Activated CD4-positive, CD25-positive, alpha-beta regulatory T cell treated with anti-CD3 and anti-CD28 coated beads, Interleukin-2, amount 50 U/mL, for 16 hours (primary cell): ENCODE measurements around the gene IL1RAP.

Experiments used
- DNase-seq: peaks from one replicate; pipeline ENCODE4 v3.0.0-alpha.2; 2020; ENCODE audit warnings: low read depth, low spot score

Gene IL1RAP

DNA sequence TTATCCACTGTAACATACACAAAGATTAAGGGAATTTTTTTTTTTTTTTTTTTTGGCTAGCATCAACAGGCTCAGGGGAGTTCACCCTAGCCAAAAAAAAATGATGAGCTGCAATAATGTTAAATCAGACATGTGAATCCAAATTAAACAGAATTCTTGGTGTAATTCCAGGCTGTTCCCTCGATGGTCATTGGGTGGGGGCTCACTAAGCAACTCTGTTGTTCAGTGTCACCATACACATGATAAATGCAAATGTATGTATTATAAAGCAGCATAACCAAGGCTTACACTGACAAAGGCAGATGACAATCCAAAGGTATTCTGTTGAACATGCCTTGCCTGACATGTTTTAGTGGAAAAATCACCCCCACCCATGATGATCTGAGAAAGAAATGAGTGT lies 29.0 kb downstream of the IL1RAP start:
- DNase-seq: no peak

DNA sequence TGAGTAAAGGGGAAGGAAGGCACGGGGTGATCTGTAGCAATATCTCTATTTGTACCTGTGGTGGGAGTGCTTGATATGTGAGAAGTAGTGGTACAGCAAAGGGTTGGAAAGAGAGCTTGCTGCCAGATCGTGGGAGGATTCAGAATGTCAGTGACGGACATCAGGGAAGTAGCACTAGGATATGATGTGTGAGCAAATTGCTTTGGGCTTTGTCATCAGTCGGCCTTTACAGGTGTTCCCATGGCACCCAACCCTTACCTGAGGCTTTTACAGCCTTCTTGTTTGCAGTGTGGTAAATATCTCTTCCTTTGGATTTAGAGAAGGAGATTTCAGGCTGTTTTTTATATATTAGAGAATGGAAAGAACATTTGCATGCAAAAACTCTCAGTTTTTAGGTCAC lies 29.8 kb downstream of the IL1RAP start:
- no peak for DNase-seq

DNA sequence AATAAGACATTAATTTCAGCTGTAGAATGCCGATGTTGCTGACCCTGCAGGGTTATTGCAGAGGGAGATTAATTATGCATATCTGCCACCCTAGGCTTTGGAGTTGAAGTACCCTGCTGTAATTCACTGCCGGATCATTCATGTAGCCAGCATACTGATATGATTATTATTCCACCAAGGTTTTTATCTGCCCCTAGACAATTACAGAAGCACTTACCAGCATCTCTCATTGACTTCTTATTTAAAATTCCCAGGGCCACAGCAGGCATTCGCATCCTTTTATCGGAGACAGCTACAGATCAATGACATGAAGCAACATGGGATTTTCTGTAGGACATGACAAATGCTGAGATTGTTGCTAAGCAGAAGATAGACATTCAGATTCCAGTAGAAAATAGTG lies 31.3 kb downstream of the IL1RAP start:
- no peak for DNase-seq

DNA sequence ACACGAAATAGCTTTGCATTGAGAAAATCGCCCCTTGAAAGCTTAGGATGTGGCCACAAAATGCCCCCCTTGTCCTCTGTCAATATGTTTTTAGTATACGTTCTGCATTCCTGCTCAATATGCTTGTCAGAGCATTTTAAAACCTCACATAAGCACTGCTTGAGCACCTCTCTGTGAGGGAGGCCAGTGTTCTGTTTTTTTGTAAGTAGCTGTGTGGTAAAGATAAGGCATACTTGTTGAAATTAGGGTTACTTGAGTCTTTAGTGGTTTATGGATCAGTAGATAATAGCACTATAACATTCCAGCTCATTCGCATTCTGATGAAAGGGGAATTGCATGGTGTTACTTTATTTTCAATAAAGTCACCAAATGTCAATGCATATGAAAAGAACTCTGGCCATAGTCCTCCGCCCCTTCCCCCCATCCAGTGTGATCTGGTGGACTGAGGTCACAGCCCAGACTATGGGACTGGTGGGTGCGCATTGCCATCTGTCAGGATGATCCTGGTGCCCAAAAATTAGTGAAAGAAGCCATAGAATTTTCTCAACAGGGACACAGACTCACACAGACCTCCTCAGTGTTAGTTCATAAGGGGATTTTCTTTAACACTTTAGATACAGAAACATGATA lies 33.1 kb downstream of the IL1RAP start:
- DNase-seq: no peak

DNA sequence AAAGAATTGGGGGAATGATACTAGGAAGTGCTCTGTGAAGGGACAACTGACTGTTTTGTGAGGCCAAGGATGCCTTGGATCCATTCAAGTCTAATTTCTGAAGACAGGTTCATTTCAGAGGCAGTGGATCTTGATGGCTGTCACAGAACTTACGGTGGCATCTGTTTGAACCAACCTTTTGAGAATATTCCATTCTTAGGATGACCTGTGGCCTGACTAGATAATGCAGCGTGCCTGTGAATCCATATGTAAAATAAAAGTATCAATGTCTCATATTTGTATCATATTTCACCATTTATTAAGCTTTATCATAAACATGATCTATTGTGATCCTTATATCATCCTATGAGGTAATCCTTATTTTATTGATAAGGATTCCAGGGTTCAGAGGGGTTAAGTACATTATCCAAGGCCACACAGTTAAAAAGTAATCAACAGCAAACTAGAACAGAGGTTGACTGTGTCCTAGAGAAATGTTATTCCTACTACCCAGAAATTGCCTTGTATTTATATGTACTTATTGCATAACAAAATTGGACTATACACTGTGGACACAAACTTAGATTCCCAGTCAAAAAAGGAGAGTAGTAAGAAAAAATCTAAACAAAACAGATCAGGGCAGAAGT lies 34.3 kb downstream of the IL1RAP start:
- DNase-seq: no peak

DNA sequence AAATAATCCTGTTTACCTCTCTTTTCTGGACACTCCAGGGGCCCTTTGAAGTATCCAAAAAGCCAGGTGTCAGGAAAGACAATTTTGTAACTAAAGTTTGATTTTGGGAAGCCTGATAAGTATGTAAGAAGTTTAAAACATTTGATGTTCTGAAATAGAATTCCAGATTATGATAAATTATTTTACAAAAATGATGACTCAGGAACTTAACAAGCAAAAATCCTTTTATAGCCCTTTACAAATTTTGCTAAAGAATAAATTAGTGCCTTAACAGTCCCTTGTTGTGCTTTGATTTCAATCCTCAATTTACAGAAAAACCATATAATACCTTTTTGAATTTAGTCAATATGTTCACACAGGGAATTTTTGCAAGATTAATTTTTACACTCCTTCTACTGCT lies 38.1 kb downstream of the IL1RAP start:
- DNase-seq: no peak

DNA sequence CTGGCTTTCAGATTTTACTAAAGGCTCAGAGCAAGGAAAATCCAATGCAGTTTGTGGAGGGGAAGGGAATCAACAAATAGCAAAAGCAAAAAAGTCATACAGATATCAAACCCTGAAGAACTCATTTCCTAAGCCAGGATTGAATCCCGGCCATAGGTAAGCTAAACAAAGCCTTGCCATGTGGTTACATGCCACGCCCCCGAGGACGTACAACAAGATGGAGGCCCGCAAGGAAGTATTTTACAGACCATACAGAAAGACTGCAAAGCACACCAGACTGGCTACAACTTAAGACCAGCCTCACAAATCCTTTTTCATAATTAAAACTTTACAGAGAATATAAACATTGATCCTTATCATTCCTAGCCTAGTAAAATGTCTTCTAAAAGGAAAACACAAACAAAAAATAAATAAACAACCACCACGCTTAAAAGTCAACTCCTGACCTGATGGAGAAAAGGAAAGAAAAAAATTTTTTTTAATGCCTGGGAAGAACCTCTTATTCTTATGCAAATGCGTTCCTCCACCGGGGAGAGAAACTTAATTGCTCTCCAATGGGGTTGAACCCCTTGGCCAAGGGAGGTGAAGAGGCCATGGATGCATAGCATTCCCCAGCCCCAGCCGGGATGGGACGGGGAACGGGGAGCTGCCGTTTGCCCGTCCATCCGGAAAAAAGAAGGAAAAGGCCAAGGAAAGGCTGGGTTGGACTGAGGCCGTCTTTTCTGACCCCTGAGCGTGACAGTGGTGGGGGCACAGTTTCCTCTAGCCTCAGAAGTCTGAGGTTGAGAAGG lies 39.3 kb downstream of the IL1RAP start:
- no peak for DNase-seq

DNA sequence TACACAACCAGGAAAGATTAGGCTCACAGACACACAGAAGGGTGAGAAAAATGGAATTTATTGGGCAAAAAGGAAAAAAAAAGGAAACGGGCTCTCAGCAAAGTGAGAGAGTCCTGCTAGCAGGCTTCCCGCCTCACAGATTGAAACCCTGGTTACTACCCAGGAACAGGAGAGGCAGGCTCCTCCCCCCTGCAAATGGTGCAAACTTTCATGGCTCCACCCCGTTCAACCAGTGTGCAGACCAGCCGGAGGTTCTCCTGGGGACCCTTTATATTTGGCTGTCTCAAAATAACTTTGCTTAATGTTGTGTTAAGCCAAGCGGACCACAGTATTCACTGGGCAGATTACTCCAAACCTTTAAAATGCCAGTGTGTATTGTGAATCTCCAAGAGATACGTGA lies 40.3 kb downstream of the IL1RAP start:
- no peak for DNase-seq

DNA sequence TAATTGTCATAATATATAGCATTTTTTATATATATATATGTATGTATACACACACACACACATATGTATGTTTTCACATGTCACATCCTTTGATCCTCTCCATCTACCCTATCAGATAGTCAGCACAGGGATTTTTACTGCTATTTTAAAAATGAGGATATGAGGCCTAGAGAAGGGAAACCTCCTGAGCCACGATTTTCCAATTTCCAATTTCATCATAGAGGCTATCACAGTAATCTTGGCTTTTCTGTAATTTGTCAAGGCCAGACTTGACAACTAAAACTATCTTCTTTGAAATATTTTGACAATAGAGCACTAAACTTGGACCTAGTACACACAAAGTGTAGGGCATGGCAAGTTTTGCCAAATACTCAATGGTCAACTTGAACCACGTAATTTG lies 42.5 kb downstream of the IL1RAP start:
- DNase-seq: no peak

DNA sequence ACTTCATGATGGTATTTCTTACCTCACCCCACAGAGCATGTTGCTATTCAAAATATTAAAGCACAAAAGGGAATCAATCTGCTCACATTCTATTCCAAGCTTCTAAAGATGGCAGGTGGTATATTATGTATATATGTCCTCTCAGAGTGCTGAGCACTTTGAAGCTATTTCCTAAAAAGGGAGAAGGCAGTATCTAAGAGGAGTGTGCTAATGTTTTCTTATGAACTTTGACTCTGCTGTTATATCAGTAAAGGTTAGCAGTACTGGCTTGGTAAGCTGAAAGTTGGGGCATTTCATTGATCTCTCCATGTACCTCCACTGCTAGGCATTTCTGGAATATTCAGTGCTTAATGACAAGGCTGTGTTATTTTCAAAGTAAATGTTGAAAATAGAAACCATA lies 43.4 kb downstream of the IL1RAP start:
- no peak for DNase-seq

DNA sequence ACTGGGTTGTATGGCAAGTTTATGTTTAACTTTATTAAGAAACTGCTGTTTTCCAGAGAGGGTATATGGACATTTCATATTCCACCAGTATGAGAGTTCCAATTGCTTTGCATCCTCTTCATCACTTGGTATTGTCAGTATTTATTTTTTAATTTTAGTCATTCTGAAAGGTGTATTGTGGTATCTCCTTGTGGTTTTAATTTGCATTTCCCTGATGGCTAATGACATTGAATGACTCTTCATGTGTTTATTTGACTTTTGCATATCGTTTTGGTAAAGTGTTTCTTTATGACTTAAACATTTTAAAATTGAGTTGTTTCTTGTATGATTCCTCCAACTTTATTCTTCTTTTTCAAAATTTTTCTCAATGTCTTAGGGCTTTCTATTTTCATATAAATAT lies 44.4 kb downstream of the IL1RAP start:
- DNase-seq: no peak

DNA sequence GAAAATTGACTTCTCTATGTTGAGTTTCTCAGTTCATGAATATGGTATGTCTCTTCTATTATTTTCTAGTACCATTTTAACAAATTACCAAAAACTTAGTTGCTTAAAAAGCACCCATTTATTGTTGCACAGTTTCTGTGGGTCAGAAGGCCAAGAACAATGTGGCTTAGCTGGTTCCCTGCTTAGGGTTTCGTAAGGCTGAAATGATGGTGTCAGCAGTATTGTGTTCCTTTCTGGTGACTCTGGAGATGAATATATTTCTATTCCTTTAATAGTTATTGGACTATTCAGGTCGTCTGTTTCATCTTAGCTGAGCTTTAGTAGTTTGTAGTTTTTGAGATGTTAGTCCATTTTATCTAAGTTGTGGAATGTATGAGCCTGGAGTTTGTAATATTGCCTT lies 44.9 kb downstream of the IL1RAP start:
- no peak for DNase-seq

DNA sequence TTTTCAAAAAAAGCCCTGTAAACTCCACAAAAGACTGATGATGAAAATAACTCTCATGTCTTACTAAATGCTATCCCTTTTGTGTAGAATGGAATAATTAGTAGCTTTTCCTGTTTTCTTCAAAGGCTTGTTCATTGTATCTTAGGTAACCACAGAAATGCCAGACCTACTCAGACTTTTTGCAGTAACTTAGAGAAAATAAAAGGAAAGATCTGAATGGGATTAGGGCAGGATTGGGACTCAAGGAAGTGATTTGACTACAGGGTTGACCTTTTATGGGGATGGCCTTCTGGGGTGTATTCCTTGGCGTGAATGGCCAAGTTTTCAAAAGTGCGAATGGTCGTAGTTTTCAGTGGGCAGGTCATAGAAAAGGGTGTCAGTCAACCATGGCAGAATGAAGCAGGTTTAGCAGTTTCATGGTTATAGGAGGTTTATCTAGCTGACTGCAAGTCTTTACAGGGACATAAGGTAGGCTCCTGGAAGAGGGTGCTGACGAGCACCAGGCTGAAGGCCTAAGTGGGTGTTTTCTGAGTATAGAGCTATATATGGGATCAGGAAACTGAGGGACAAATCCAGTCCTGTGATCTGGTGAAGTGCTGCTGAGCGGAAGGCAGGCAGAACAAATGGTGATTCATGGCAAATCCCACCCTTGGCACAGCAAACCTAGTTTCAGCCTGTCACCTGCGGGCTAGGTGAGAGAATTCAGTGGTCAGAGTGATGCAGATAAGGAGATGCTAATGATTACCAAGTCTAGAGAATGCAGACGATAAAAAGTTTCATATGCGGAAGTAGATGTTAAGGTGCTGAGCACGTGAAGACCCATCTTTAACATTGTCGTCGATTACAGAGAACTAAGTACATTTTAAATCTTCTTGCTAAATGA lies 46.4 kb downstream of the IL1RAP start:
- DNase-seq: no peak

DNA sequence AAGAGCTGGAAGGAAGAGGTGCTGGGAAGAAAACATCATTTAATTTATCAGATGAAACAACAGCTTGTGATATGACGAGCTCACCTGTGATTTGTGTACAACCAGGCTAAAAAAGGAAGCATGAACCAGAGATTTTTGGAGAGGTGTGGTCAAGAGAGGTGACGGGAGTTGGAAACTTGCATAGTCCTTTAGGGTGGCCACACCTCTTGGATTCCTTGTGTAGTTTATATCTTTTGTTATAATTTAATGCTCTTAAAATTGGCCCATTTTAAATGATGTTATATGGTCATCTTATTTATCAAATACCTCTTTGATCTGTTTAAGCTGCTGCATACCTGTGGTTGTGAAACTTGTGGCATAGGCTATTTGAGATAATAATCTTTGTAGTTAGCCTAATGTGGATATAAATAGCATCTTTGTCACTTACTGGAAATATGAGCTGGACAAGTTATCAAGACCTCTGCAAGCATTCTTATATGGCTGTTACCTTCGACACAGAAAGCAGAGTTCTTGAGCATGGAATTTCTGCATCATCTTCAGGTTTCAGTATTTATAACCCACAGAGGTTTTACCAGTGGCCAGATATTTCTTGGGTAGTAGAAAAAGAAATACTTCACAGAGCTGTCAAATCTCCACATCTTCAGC lies 49.1 kb downstream of the IL1RAP start:
- no peak for DNase-seq

DNA sequence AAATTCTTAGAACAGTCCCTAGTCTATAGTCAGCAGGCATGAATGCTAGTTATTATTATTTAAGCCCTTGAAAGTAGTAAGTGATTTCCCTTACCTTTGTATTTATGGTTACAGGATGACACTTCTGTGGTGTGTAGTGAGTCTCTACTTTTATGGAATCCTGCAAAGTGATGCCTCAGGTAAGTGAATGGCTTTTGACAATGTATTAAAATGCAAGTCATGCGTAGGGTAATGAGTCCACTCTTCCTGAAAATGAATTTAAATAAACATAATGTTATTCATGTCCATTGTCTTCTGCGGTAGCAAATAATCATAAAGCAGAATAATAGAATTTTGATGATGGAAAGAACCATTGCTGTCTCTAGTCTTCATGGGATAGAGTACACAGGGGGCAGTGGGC lies 50.3 kb downstream of the IL1RAP start:
- no peak for DNase-seq

DNA sequence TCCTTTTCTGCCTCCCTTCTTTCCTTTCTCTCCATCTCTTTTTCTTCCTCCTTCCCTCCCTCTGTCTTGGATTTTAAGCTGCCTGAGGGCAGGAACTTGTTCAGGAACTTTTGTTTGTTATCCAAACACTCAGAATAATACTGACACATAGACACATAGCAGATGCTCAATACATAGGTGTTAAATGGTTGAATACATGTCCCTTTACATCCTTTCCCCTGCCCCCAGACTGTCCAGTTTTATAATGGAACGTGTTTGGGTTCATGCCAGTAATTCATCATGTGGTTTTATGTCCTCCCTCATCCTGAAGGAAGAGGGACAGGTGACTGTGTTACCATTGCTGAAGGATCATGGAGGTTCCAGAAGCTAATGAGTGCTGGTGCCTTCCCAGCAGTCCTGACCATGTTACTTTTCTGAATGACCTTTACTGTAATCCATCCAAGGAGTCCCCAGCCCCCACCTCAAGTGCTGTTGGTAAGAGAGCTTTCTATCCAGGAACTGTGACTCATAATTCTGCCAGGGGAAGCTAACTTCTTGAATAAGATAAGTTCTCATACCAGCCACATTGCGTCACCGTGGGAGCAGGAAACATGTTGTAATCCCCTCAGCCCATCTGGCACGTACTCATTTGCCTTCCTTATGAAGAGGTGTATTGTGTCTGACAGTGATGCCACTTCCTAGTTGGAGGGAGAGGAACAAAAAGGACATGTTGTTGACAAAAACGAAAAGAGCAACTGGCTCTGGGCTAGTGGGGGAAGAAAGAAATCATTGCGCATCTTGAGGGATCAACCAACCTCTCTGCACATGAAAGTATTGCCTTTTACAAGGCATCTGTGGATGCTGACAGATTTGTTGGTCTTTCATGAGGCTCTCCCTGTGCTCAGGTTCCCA lies 52.4 kb downstream of the IL1RAP start:
- no peak for DNase-seq

DNA sequence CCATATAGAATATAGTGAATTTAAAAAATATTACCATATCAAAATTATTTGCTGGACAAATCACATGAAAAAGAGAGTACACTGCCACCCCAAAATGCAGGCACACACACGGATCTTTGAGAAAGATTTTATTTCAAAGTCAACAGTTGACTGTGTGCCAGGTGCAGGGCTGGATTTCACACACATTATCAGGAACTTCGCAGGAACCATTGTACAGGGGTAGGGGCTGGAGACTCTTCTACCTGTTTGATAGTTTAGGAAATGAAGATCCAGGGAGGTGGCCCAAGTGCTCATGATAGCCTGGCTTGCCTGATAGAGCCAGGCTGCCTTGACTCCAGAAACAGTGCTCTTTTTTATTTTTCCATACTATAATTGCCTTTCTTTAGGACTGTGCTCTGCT lies 54.2 kb downstream of the IL1RAP start:
- DNase-seq: no peak

DNA sequence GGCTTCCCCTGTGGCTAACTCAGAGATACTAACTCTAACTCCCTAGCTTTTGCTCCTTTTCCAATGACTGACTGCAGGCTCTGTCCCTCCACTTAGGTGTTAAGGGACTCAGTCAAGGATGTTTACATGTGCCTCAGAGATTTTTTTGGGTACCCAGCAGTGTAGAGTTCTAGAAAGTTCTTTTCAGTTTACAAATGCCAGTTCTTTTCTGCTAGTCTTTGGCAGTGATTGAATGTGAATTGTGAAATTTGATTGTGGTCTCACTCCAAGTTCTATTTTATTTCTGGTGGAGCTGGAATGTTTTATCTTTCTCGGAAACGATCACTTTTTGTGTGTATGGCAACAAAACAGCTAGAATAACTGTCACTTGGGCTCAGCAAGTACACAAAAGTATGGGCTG lies 60.6 kb downstream of the IL1RAP start:
- DNase-seq: no peak

DNA sequence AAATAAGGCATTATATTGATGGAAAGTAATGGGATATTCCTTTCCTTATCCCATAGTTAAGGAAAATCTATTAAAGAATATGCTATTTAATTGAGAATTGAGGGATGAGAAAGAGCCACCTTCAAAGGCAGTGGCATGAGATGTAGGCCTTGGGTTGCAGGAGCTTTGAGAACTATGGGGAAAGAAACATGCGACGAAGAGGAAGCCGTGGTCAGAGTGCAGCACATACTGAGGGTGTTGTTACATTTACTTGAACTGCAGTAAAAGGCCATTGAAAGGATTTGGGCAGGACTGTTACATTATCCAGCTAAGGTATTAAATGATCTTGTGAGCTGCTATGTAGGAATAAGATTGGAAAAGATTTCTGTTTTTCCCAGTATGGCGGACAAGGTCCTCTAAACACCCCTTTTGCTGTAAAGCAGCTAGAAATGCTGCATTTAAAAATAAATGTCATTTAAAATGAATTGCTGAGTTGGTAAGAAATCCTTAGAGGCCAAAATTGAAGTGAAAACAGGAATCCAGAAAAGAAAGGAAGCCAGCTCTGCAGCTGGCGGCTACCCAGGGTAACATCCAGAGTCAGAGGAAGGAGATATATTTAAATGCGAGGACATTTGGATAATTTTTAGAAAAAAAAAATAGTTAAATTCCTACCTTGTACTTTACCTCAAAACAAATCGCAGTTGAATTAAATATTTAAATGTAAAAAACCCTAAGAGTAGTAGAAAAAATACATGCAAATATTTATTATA lies 61.7 kb downstream of the IL1RAP start:
- DNase-seq: no peak

DNA sequence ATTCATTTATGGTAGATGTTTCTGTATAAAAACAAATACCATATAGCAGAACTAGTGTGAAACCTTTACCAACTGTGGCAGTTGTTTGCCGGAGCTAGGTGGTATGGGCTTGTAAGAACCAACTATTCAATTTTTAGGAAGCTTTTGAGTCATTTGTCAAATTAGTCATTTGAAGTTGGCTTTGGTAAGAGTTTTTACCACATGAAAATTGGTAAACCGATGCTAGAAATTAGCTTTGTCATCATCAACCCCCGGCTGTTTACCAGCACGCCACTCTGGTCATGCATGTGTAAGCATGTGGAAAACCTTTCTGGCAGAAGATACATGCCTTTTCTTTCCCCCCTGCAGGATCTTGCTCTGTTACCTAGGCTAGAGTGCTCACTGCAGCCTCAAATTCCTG lies 63.3 kb downstream of the IL1RAP start:
- DNase-seq: no peak
